Ovary (tissue), 9 donors: ENCODE results near the gene DNAJC15. TPM values are rescaled to one million over a fixed set of nuclear protein-coding genes. Genes with fewer than 3 reads are reported as not detected.

Experiments
- DNase-seq, 5 donors: peaks; one replicate each; pipeline ENCODE4 v3.0.0-alpha.2; 2019 to 2020
- H3K27ac ChIP-seq, 2 donors: fragments of 200-600 bp; one replicate each; pipeline versions ENCODE4 v1.5.1 to v1.8.0; 2019 to 2022
- H3K27me3 ChIP-seq: fragments of 200-600 bp; one replicate; pipeline ENCODE4 v1.8.0; 2022
- H3K36me3 ChIP-seq: fragments of 200-600 bp; sonication (generic); one replicate; pipeline ENCODE4 v1.5.1; 2019
- H3K4me1 ChIP-seq: one replicate; pipeline ENCODE4 v1.8.1; 2013; ENCODE audit warnings: mild to moderate bottlenecking, moderate library complexity; ENCODE audit not compliant: insufficient read depth
- H3K4me3 ChIP-seq: fragments of 200-600 bp; sonication (generic); one replicate; pipeline ENCODE4 v1.5.1; 2017
- H3K9me3 ChIP-seq, 2 donors: fragments of 200-600 bp in 1 of 2; sonication (generic) in 1 of 2; one replicate each; pipeline versions ENCODE4 v1.5.1 to v1.8.1; 2013 to 2019; ENCODE audit warnings: mild to moderate bottlenecking in 1 of 2, moderate library complexity in 1 of 2
- EP300 ChIP-seq: sonication (generic); formaldehyde crosslinking; IDR thresholded peaks from one replicate; pipeline ENCODE4 v1.6.1; 2017; ENCODE audit warnings: antibody characterized with exemption
- POLR2A ChIP-seq: fragments of 450-650 bp; IDR thresholded peaks from one replicate; pipeline ENCODE4 v1.6.1; 2017; ENCODE audit warnings: antibody characterized with exemption, mild to moderate bottlenecking, moderate library complexity
- WGBS, 3 donors: extraction: QIAGEN DNeasy Blood & Tissue Kit in 1 of 3; methylation state at CpG; one replicate each; pipeline versions ENCODE4 v1.1.5 to v1.1.7; 2013 to 2017; 5-methylcytosine and 5-hydroxymethylcytosine counted together
- intact Hi-C, 4 donors: fragments of 100-400 bp; cut with DNase I; formaldehyde crosslinking; loops; one replicate each; pipeline versions ENCODE4 v1.11.0 to v1.15.1; 2022 to 2023
- polyA plus RNA-seq, 2 donors: library from polyadenylated mRNA; stranded (reverse); fragments of 200-250 nt in 1 of 2; fragments of 350-450 nt in 1 of 2; fragmentation: Illumina TruSeq in 1 of 2; extraction: RNeasy Lipid Tissue Mini Kit (QIAGEN cat#74804) in 1 of 2; gene quantifications; one replicate each; pipeline ENCODE4 v1.2.3, GENCODE V29; 2013 to 2014
- total RNA-seq, 7 donors: library from RNA; depleted of rRNA in 2 of 7; stranded (reverse); fragments of >200 nt in 2 of 7; fragmentation: NEBNext Ultra II Directional in 3 of 7; extraction: Animal tissue kit (Norgen Biotek cat#: 25700) in 3 of 7; gene quantifications; one replicate each; pipeline versions ENCODE4 v1.1.0 to v1.2.4, GENCODE V29; 2016 to 2023
- TF ChIP-seq, protein P1 (sequence below), 3 donors: fragments of 450-650 bp in 2 of 3; fragments of 200-600 bp in 1 of 3; IDR thresholded peaks; one replicate each; pipeline versions ENCODE4 v1.5.1 to v1.8.0; 2016 to 2022; ENCODE audit warnings: antibody characterized with exemption in 3 of 3, mild to moderate bottlenecking in 1 of 3
- donor health status: DM: no; HTN: no; CAD: no; lungs with moderate emphysema.
- donor health status: DM: no; HTN: no; CAD: no.
- donor health status: Bipolar disorder and iron deficiency.
- donor health status: DM: yes; HTN: yes; CAD: no.
- donor health status: DM: no; HTN: no; CAD: no.
- donor health status: DM: yes; HTN: yes; CAD: no.

Gene DNAJC15
- total and polyA plus RNA-seq, 9 donors, result 0.23 to 6.2 (median 2.9) TPM

DNA sequence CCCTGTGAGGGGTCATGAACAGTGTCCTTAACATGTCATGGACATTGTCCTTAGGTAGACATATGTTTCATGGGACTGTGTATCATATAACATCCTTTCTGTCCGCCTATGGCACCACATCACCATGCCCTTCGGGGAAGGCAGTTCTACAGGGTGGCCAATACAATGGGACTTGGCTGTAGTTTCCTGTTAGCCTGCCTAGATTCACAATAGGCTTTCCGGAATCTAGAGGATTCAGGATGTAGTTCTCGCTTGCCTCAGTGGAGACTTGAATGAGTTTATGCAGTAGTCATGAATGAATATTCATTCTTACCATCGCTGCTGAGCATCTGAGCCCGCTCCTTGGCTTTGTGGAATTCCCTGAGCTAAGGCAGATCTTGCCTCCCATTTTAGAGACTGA is 100.5 kb downstream of the DNAJC15 start:
- H3K4me1 ChIP-seq, result no peaks in the 10 kb centered on the region
- intact Hi-C loops, result no loop called here
- no peaks in the 10 kb centered on the region for H3K27me3 ChIP-seq
- H3K9me3 ChIP-seq, result no peaks in the 10 kb centered on the region
- no peak overlapping the region for H3K27ac ChIP-seq
- 90 to 94% (median 94%) methylated on average over 6 of the region's 6 CpGs for WGBS, 3 donors
- no peak overlapping the region for H3K4me3 ChIP-seq
- TF ChIP-seq, protein P1, sequence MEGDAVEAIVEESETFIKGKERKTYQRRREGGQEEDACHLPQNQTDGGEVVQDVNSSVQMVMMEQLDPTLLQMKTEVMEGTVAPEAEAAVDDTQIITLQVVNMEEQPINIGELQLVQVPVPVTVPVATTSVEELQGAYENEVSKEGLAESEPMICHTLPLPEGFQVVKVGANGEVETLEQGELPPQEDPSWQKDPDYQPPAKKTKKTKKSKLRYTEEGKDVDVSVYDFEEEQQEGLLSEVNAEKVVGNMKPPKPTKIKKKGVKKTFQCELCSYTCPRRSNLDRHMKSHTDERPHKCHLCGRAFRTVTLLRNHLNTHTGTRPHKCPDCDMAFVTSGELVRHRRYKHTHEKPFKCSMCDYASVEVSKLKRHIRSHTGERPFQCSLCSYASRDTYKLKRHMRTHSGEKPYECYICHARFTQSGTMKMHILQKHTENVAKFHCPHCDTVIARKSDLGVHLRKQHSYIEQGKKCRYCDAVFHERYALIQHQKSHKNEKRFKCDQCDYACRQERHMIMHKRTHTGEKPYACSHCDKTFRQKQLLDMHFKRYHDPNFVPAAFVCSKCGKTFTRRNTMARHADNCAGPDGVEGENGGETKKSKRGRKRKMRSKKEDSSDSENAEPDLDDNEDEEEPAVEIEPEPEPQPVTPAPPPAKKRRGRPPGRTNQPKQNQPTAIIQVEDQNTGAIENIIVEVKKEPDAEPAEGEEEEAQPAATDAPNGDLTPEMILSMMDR (IDR thresholded peaks at IDR 0.05), result no peak
- TF ChIP-seq POLR2A (no peak), EP300 (no peak)
- no peak for DNase-seq
- H3K36me3 ChIP-seq, result no peaks in the 10 kb centered on the region

DNA sequence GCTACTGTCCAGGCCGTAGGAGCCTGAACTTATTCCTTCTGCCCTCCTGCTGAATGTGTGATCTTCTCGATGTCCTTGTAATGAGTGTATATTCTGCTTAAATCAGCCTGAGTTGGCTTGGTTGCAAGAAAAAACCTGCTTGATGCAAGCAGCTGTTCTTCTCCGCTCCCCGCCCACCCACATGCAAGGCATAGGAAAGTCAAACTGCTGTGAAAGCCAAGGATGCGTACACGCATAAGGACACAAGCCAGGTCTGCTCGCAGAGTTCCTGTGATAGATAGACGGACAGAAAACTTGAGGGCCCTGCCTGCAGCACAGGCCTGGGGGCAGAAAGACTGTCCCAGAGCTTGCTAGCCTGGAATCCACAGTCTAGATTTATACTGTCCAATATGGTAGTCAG is 101.1 kb downstream of the DNAJC15 start:
- H3K36me3 ChIP-seq, result no peaks in the 10 kb centered on the region
- H3K27ac ChIP-seq, result no peak overlapping the region
- TF ChIP-seq, protein P1 (IDR thresholded peaks at IDR 0.05), result no peak
- TF ChIP-seq POLR2A, result no peak
- no peak for TF ChIP-seq EP300
- WGBS, 3 donors, result 78 to 93% (median 89%) methylated on average over 8 of the region's 8 CpGs
- intact Hi-C loops, result no loop called here
- no peak for DNase-seq
- no peaks in the 10 kb centered on the region for H3K9me3 ChIP-seq
- H3K4me3 ChIP-seq, result no peak overlapping the region
- H3K27me3 ChIP-seq, result no peaks in the 10 kb centered on the region
- H3K4me1 ChIP-seq, result no peaks in the 10 kb centered on the region

GRCh38 chr13:43126420-43126819 is 103.0 kb downstream of the DNAJC15 start:
- no peak for DNase-seq
- intact Hi-C loops, result no loop called here
- Histone ChIP-seq H3K27ac (no peak overlapping the region), H3K27me3 (no peaks in the 10 kb centered on the region), H3K4me1 (no peaks in the 10 kb centered on the region), H3K9me3 (no peaks in the 10 kb centered on the region), H3K36me3 (no peaks in the 10 kb centered on the region), H3K4me3 (no peak overlapping the region)
- TF ChIP-seq, protein P1 (IDR thresholded peaks at IDR 0.05), result no peak
- TF ChIP-seq EP300 (no peak), POLR2A (no peak)
- 82 to 89% (median 85%) methylated on average over 4 of the region's 4 CpGs for WGBS, 3 donors

DNA sequence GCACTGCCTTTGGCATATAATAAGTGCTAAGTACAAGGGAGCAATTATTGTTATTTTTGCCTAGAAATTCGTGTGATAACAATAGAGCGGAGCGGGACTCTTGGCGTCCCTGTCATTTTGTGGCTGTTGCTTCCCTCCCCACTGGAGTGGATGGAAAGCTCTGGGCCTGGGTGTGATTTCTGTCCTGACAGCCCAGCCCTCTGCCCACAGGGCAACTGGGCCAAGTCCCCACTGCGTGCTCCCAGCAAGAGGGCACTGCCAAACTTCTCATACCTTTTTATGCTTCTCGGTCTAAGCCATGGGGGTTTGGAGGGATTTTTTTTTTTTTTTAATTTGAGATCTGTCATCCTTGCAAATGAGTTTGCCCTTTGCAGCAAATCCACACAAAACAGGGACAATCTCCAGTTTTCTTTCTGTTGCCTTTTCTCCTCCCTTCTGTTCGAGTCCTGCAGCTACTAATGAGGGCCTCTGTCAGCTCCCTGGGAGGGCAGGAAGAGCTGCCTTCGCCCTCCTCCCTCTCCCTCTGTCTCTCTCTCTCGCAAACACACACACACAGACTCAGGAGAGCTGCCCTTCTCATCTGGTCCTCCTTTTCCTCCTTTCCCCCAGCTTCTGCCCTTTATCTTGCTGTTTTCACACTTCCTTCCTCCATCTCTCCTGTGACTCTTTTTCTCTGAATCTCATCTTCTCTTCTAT is 103.9 kb downstream of the DNAJC15 start:
- no peaks in the 10 kb centered on the region for H3K36me3 ChIP-seq
- intact Hi-C loops, result no loop called here
- 69 to 78% (median 77%) methylated on average over 9 of the region's 9 CpGs for WGBS, 3 donors
- H3K27ac ChIP-seq, result no peak overlapping the region
- DNase-seq, result no peak
- no peaks in the 10 kb centered on the region for H3K9me3 ChIP-seq
- no peak for TF ChIP-seq EP300
- TF ChIP-seq, protein P1 (IDR thresholded peaks at IDR 0.05), result no peak
- TF ChIP-seq POLR2A, result no peak
- no peaks in the 10 kb centered on the region for H3K27me3 ChIP-seq
- no peaks in the 10 kb centered on the region for H3K4me1 ChIP-seq
- H3K4me3 ChIP-seq, result no peak overlapping the region
